Tibial nerve (tissue), 4 donors: Measurements from ENCODE around the gene KAZN. TPM values are rescaled to one million over a fixed set of nuclear protein-coding genes. Genes with fewer than 3 reads are reported as not detected.

Experiments
- DNase-seq, 2 donors: peaks; one replicate each; pipeline ENCODE4 v3.0.0-alpha.2; 2019; ENCODE audit warnings: low spot score in 2 of 2
- H3K27ac ChIP-seq, 4 donors: fragments of 200-600 bp; sonication (generic) in 3 of 4; one replicate each; pipeline ENCODE4 v1.5.1; 2017 to 2019; ENCODE audit warnings: mild to moderate bottlenecking in 1 of 4
- H3K27me3 ChIP-seq, 2 donors: fragments of 200-600 bp; sonication (generic) in 1 of 2; one replicate each; pipeline versions ENCODE4 v1.5.1 to v1.6.0; 2017 to 2019
- H3K36me3 ChIP-seq, 3 donors: fragments of 200-600 bp; sonication (generic); one replicate each; pipeline ENCODE4 v1.5.1; 2018 to 2019
- H3K4me1 ChIP-seq, 4 donors: fragments of 200-600 bp; sonication (generic) in 3 of 4; one replicate each; pipeline ENCODE4 v1.5.1; 2017 to 2019
- H3K4me3 ChIP-seq, 4 donors: fragments of 200-600 bp; sonication (generic) in 3 of 4; one replicate each; pipeline ENCODE4 v1.5.1; 2017 to 2019; ENCODE audit warnings: mild to moderate bottlenecking in 1 of 4, moderate library complexity in 1 of 4
- H3K9me3 ChIP-seq, 4 donors: fragments of 200-600 bp; sonication (generic) in 3 of 4; one replicate each; pipeline ENCODE4 v1.5.1; 2017 to 2019
- EP300 ChIP-seq, 2 donors: sonication (generic); formaldehyde crosslinking; IDR thresholded peaks; one replicate each; pipeline ENCODE4 v1.6.1; 2017; ENCODE audit warnings: antibody characterized with exemption in 2 of 2, mild to moderate bottlenecking in 1 of 2
- POLR2A ChIP-seq, 2 donors: fragments of 450-650 bp; IDR thresholded peaks; one replicate each; pipeline ENCODE4 v1.6.1; 2017; ENCODE audit warnings: antibody characterized with exemption in 2 of 2, mild to moderate bottlenecking in 2 of 2, moderate library complexity in 2 of 2
- WGBS, 2 donors: methylation state at CpG; one replicate each; pipeline ENCODE4 v1.1.5; 2018; 5-methylcytosine and 5-hydroxymethylcytosine counted together
- total RNA-seq, 4 donors: library from RNA; depleted of rRNA; stranded (reverse); fragments of >200 nt; gene quantifications; one replicate each; pipeline ENCODE4 v1.1.0, GENCODE V29; 2016
- TF ChIP-seq, protein P1 (sequence below), 5 experiments: fragments of 200-600 bp in 3 of 5; fragments of 450-650 bp in 2 of 5; sonication (generic) in 3 of 5; IDR thresholded peaks; one replicate each; pipeline ENCODE4 v1.5.1; 2016 to 2019; ENCODE audit warnings: antibody characterized with exemption in 5 of 5, mild to moderate bottlenecking in 3 of 5, moderate library complexity in 2 of 5

The KAZN gene
- total RNA-seq, 4 donors from 2014 or later, result 16.0 to 29.2 (median 22.2) TPM

- no peak for DNase-seq
- Histone ChIP-seq H3K27me3 (no peaks in the 10 kb centered on the region), H3K27ac (no peak overlapping the region), H3K36me3 (no peaks in the 10 kb centered on the region), H3K4me1 (peaks cover 0 to 10% (median 0%) of the 10 kb centered on the region in 4 donors), H3K4me3 (no peak overlapping the region), H3K9me3 (peaks cover 0 to 3% (median 0%) of the 10 kb centered on the region in 4 donors)
- TF ChIP-seq POLR2A (IDR thresholded peaks at IDR 0.05) (no peak), EP300 (IDR thresholded peaks at IDR 0.05) (no peak)
- TF ChIP-seq, protein P1, sequence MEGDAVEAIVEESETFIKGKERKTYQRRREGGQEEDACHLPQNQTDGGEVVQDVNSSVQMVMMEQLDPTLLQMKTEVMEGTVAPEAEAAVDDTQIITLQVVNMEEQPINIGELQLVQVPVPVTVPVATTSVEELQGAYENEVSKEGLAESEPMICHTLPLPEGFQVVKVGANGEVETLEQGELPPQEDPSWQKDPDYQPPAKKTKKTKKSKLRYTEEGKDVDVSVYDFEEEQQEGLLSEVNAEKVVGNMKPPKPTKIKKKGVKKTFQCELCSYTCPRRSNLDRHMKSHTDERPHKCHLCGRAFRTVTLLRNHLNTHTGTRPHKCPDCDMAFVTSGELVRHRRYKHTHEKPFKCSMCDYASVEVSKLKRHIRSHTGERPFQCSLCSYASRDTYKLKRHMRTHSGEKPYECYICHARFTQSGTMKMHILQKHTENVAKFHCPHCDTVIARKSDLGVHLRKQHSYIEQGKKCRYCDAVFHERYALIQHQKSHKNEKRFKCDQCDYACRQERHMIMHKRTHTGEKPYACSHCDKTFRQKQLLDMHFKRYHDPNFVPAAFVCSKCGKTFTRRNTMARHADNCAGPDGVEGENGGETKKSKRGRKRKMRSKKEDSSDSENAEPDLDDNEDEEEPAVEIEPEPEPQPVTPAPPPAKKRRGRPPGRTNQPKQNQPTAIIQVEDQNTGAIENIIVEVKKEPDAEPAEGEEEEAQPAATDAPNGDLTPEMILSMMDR (IDR thresholded peaks at IDR 0.05), result no peak
- 69 to 72% methylated on average over 4 of the region's 4 CpGs for WGBS, 2 donors
Measured at GRCh38 chr1:14891991-14892390, 293.5 kb downstream of the KAZN start.

GRCh38 chr1:14894811-14895560, 296.5 kb downstream of the KAZN start:
- Histone ChIP-seq H3K4me3 (no peak overlapping the region), H3K27me3 (no peaks in the 10 kb centered on the region), H3K36me3 (no peaks in the 10 kb centered on the region), H3K9me3 (peaks cover 0 to 3% (median 0%) of the 10 kb centered on the region in 4 donors), H3K27ac (no peak overlapping the region), H3K4me1 (peaks cover 0 to 10% (median 0%) of the 10 kb centered on the region in 4 donors)
- 40 to 41% methylated on average over 11 of the region's 11 CpGs for WGBS, 2 donors
- no peak for DNase-seq
- no peak for TF ChIP-seq EP300 (IDR thresholded peaks at IDR 0.05)
- TF ChIP-seq, protein P1 (IDR thresholded peaks at IDR 0.05), result no peak
- TF ChIP-seq POLR2A (IDR thresholded peaks at IDR 0.05), result no peak

GRCh38 chr1:14895727-14896126, 297.2 kb downstream of the KAZN start:
- no peaks in the 10 kb centered on the region for H3K27me3 ChIP-seq
- no peak overlapping the region for H3K27ac ChIP-seq
- no peak overlapping the region for H3K4me3 ChIP-seq
- H3K9me3 ChIP-seq, result peaks cover 0 to 3% (median 0%) of the 10 kb centered on the region in 4 donors
- H3K36me3 ChIP-seq, result no peaks in the 10 kb centered on the region
- peaks cover 0 to 10% (median 0%) of the 10 kb centered on the region in 4 donors for H3K4me1 ChIP-seq
- DNase-seq, result no peak
- TF ChIP-seq EP300 (IDR thresholded peaks at IDR 0.05), result no peak
- TF ChIP-seq POLR2A (IDR thresholded peaks at IDR 0.05), result no peak
- TF ChIP-seq, protein P1 (IDR thresholded peaks at IDR 0.05), result no peak
- 79% methylated on average over 4 of the region's 4 CpGs for WGBS, 2 donors

DNA sequence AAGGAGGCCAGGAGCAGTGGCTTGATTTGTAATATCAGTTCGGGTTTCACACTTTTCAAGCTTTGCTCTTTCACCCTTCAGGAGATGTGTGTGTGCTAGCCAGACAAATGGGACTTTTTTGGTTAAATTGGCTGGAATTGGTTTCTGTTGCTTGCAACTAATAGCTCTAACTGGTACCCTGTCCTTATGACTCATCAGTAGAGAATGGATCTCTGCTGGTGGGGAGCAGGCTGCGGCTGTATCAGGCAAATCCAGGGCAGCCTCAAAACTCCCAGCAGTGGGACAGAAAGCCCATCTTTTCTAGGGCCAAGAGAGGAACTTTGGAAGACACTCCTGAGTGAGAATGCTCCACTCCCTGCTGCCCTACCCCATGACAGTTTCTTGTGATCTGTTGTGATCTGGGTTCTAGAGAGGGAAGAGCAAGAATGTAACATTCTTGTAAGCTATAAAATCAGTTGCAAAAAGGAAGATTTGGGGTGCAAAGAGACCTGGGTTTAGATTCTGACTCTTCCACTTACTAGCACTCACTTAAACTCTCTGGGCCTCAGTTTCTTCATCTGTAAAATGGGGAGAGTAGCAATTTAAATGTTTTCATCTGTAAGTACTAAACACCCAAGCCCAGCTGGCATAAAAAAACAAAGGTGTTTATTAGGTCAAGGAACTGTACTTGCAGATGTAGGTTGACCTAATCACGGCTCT, 298.0 kb downstream of the KAZN start:
- TF ChIP-seq POLR2A (IDR thresholded peaks at IDR 0.05) (no peak), EP300 (IDR thresholded peaks at IDR 0.05) (no peak)
- TF ChIP-seq, protein P1 (IDR thresholded peaks at IDR 0.05), result no peak
- Histone ChIP-seq H3K27me3 (no peaks in the 10 kb centered on the region), H3K9me3 (peaks cover 0 to 3% (median 0%) of the 10 kb centered on the region in 4 donors), H3K36me3 (no peaks in the 10 kb centered on the region), H3K27ac (no peak overlapping the region), H3K4me3 (no peak overlapping the region), H3K4me1 (peaks cover 0 to 10% (median 0%) of the 10 kb centered on the region in 4 donors)
- no peak for DNase-seq
- 82 to 91% methylated on average over 3 of the region's 3 CpGs for WGBS, 2 donors

DNA sequence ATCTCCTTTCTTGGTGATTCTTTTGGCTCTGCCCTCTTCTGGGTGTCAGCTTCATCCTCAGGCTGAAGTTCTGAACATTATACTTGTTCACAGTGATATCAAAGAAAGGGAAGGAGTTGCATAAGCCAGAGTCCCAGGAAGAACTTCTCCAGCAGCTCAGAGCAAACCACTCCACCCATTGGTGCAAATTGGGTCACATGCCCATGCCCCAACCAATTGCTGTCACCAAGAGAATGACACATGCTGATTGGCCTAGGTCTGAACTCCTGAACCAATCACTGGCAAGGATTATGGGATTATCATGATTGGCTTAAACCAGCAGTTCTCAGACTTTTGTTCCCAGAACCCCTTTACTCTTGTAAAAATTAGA, 298.6 kb downstream of the KAZN start:
- Histone ChIP-seq H3K9me3 (peaks cover 0 to 3% (median 0%) of the 10 kb centered on the region in 4 donors), H3K27ac (no peak overlapping the region), H3K4me3 (no peak overlapping the region), H3K27me3 (no peaks in the 10 kb centered on the region), H3K4me1 (peaks cover 0 to 10% (median 0%) of the 10 kb centered on the region in 4 donors), H3K36me3 (no peaks in the 10 kb centered on the region)
- no peak for DNase-seq
- TF ChIP-seq, protein P1 (IDR thresholded peaks at IDR 0.05), result no peak
- TF ChIP-seq EP300 (IDR thresholded peaks at IDR 0.05) (no peak), POLR2A (IDR thresholded peaks at IDR 0.05) (no peak)
